Fibroblast of the conjunctiva (primary cell): ENCODE measurements around the gene MPPE1.
"Not testable (repeated sequence)": the region's sequence is repeated elsewhere in the genome, so short reads cannot be mapped to it uniquely, and the experiment has no call there.

Experiments
- DNase-seq: peaks from one replicate; pipeline ENCODE4 v3.0.0-alpha.2; 2010; ENCODE audit warnings: low read depth

Gene MPPE1

GRCh38 chr18:11925800-11926481 is 17.8 kb upstream of the MPPE1 start:
- no peak for DNase-seq

- DNase-seq: no peak
These were observed 15.3 kb upstream of the MPPE1 start for GRCh38 chr18:11923450-11923849.

- DNase-seq: not testable (repeated sequence)
These were observed 11.4 kb upstream of the MPPE1 start for GRCh38 chr18:11919522-11919921.

GRCh38 chr18:11916880-11917279 is 8.8 kb upstream of the MPPE1 start:
- not testable (repeated sequence) for DNase-seq

- no peak for DNase-seq
These were observed 1.5 kb upstream of the MPPE1 start for GRCh38 chr18:11909591-11910026.

- no peak for DNase-seq
These were observed 941 bp upstream of the MPPE1 start for GRCh38 chr18:11909061-11909455.

- no peak for DNase-seq
These were observed 917 bp downstream of the MPPE1 start for GRCh38 chr18:11906926-11907874.

GRCh38 chr18:11906176-11906575 is 1.9 kb downstream of the MPPE1 start:
- no peak for DNase-seq

GRCh38 chr18:11905613-11906012 is 2.5 kb downstream of the MPPE1 start:
- no peak for DNase-seq

- DNase-seq: no peak
These were observed 5.4 kb downstream of the MPPE1 start for GRCh38 chr18:11902522-11903292.

GRCh38 chr18:11901826-11902438 is 6.2 kb downstream of the MPPE1 start:
- no peak for DNase-seq

GRCh38 chr18:11899063-11899462 is 9.1 kb downstream of the MPPE1 start:
- DNase-seq: no peak

GRCh38 chr18:11897781-11898180 is 10.3 kb downstream of the MPPE1 start:
- no peak for DNase-seq

GRCh38 chr18:11892438-11892837 is 15.7 kb downstream of the MPPE1 start:
- DNase-seq: not testable (repeated sequence)

GRCh38 chr18:11891737-11892136 is 16.4 kb downstream of the MPPE1 start:
- DNase-seq: no peak

GRCh38 chr18:11889284-11889683 is 18.8 kb downstream of the MPPE1 start:
- no peak for DNase-seq

- no peak for DNase-seq
These were observed 19.4 kb downstream of the MPPE1 start for GRCh38 chr18:11888726-11889125.

- no peak for DNase-seq
These were observed 20.6 kb downstream of the MPPE1 start for GRCh38 chr18:11887328-11888128.

- DNase-seq: no peak
These were observed 21.5 kb downstream of the MPPE1 start for GRCh38 chr18:11886577-11887110.

GRCh38 chr18:11885278-11885947 is 22.7 kb downstream of the MPPE1 start:
- DNase-seq: no peak
